ENCODE data around the gene ISLR2. TPM values are rescaled to one million over a fixed set of nuclear protein-coding genes. Genes with fewer than 3 reads are reported as not detected.

The ISLR2 gene
- total and polyA plus RNA-seq, 5 experiments from 2014 or later: not detected

DNA sequence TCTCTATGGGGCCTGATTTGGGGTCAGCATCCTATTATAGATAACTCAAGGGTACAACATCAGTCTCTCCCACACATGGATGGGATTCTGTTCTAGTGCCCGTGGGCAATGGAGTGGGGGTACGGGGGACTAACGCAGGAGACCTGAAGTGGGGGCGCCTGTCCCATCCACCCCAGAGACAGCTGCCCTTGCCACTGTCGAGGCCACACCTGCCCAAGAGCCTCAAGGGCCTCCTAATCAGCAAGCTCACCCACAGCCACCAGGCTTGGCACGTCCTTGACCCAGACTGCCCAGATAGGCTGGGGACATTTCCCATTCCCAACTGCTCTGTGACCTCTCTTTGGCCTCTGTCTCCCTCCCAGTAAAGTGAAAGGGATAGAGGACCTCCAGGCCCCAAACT, 8.5 kb upstream of the ISLR2 start:
- Mint-ChIP-seq H3K27ac (no peak overlapping the region), H3K4me1 (peaks cover 1 to 24% (median 5%) of the 10 kb centered on the region in 4 donors), H3K4me3 (no peak overlapping the region), H3K9me3 (peaks cover 0 to 10% (median 3%) of the 10 kb centered on the region in 9 donors), H3K36me3 (peaks cover 2 to 10% (median 8%) of the 10 kb centered on the region in 3 donors), H3K27me3 (peaks cover 2 to 69% (median 35%) of the 10 kb centered on the region in 5 donors)
- POLR2A ChIA-PET: no interaction called here
- ATAC-seq (no peak), DNase-seq (no peak)

DNA sequence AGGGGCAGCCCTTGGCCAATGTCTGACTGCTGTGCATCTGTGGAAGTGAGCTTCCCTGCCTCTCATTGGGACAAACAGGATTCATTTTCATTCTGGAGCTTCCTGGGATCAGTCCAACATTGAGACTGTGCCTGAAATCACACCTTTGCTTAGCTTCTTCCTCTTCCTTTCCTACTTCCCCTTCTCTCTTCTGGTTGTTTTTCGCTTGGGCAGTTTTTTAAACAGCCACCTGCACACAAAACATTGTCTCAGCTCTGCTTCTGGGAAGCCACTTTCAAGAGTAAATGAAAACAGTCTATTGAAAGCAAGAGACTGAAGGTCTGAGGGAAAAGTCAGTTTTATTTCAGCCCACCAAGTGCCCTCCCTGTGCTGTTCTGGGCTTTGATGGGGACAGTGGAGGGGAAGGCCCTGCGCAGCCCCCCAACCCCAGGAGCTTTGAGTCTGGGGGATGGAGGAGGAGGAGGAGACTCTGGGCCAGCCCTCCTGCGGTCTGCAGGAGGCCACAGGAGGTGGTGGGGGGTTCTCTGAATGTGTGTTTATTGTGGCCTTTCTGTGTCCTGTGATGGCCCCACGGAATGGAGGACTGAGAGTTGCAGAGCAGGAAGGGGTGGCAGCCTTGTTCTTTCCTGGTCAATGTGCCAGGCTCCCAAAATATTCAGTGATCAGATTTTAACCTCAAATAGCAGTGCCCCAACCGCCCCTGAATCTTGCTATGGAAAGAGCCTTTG, 7.8 kb upstream of the ISLR2 start:
- peaks cover 2 to 9% (median 8%) of the 10 kb centered on the region in 3 donors for H3K36me3 Mint-ChIP-seq
- POLR2A ChIA-PET: no interaction called here
- peaks cover 1 to 24% (median 6%) of the 10 kb centered on the region in 4 donors for H3K4me1 Mint-ChIP-seq
- ATAC-seq (no peak), DNase-seq (no peak)
- no peak overlapping the region for H3K27ac Mint-ChIP-seq
- no peak overlapping the region for H3K4me3 Mint-ChIP-seq
- peaks cover 6 to 76% (median 40%) of the 10 kb centered on the region in 5 donors for H3K27me3 Mint-ChIP-seq
- H3K9me3 Mint-ChIP-seq: peaks cover 0 to 9% (median 3%) of the 10 kb centered on the region in 9 donors

DNA sequence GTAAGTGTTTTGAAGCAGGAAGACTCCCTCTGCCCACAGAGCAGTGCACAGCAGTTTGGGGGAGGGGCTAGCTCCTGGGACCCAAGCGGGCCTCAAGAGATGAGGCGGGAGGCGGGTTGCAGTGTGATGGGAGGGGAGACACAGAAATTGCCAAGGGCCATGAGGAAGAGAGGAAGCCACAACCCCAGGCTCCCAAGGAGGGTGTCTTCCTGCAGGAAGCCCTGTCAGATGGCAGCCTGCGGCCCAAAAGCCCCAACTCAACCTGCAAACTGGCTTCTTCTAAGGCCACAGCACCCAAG, 7.3 kb upstream of the ISLR2 start:
- H3K27ac Mint-ChIP-seq: no peak overlapping the region
- no peak overlapping the region for H3K4me3 Mint-ChIP-seq
- H3K4me1 Mint-ChIP-seq: peaks cover 3 to 24% (median 8%) of the 10 kb centered on the region in 4 donors
- DNase-seq (no peak), ATAC-seq (no peak)
- peaks cover 0 to 4% (median 3%) of the 10 kb centered on the region in 9 donors for H3K9me3 Mint-ChIP-seq
- POLR2A ChIA-PET: no interaction called here
- peaks cover 6 to 72% (median 35%) of the 10 kb centered on the region in 5 donors for H3K27me3 Mint-ChIP-seq
- peaks cover 0 to 4% (median 3%) of the 10 kb centered on the region in 3 donors for H3K36me3 Mint-ChIP-seq

DNA sequence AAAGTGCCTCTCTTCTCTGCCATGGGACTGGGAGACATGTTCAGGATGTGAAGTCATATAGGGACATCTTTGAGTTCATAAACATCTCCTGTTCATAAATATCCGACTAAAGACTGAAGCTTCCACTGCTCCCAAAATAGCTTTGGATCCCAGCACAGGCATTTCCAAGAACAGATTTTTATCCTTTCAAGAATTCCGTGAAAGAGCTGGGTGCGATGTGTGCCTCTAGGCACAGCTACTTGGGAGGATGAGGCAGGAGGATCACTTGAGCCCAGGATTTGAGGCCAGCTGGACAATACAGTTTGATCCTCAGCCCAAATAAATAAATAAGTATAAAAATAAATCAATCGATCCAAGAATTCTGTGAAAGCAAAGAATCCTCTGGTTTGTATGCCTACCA, 6.7 kb upstream of the ISLR2 start:
- Mint-ChIP-seq H3K4me1 (peaks cover 3 to 27% (median 12%) of the 10 kb centered on the region in 4 donors), H3K9me3 (no peaks in the 10 kb centered on the region), H3K27ac (no peak overlapping the region), H3K27me3 (peaks cover 6 to 73% (median 36%) of the 10 kb centered on the region in 5 donors), H3K4me3 (no peak overlapping the region), H3K36me3 (no peaks in the 10 kb centered on the region)
- ATAC-seq: no peak
- POLR2A ChIA-PET: no interaction called here
- no peak for DNase-seq

DNA sequence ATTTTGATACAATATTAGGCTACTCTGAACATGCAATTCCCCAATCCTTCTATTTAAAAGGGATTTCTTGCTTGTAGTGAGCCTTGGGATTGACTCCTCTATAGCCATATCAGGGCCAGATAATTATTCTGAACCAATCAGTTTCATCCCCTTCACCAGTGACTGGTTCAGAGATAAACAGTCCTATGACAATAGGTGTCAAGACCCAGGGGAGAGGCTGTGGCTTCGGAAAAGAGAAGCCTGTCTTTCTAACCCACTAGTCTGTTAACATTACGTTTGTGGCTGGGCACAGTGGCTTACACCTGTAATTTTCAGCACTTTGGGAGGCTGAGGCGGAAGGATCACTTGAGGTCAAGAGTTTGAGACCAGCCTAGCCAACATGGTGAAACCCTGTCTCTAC, 6.2 kb upstream of the ISLR2 start:
- Mint-ChIP-seq H3K27me3 (peaks cover 6 to 78% (median 41%) of the 10 kb centered on the region in 5 donors), H3K27ac (no peak overlapping the region), H3K9me3 (no peaks in the 10 kb centered on the region), H3K4me3 (no peak overlapping the region), H3K4me1 (peaks cover 6 to 32% (median 18%) of the 10 kb centered on the region in 4 donors), H3K36me3 (no peaks in the 10 kb centered on the region)
- POLR2A ChIA-PET: no interaction called here
- no peak for DNase-seq
- no peak for ATAC-seq

DNA sequence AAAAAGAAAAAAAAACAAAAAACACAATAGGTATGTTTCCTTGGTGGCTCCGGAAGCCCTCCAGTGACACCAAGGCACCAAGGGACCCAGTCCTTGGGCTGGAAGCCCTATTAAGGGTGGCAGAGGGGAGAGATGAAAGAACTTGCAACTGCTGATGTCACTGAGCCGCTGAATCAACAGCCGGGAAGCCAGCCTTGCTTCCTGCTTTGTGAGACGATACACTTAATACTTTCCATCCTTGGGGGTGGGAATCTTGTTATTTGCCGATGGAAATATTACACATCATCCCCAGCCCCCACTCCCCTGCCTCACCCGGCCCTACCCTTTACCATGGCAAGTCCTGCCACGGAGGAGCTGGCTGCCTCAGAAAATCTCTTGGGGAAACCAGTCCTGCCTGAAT, 5.6 kb upstream of the ISLR2 start:
- Mint-ChIP-seq H3K27ac (no peak overlapping the region), H3K36me3 (no peaks in the 10 kb centered on the region), H3K9me3 (no peaks in the 10 kb centered on the region), H3K27me3 (peaks cover 6 to 84% (median 47%) of the 10 kb centered on the region in 5 donors), H3K4me1 (peaks cover 9 to 37% (median 23%) of the 10 kb centered on the region in 4 donors), H3K4me3 (no peak overlapping the region)
- DNase-seq (no peak), ATAC-seq (no peak)
- POLR2A ChIA-PET: no interaction called here

DNA sequence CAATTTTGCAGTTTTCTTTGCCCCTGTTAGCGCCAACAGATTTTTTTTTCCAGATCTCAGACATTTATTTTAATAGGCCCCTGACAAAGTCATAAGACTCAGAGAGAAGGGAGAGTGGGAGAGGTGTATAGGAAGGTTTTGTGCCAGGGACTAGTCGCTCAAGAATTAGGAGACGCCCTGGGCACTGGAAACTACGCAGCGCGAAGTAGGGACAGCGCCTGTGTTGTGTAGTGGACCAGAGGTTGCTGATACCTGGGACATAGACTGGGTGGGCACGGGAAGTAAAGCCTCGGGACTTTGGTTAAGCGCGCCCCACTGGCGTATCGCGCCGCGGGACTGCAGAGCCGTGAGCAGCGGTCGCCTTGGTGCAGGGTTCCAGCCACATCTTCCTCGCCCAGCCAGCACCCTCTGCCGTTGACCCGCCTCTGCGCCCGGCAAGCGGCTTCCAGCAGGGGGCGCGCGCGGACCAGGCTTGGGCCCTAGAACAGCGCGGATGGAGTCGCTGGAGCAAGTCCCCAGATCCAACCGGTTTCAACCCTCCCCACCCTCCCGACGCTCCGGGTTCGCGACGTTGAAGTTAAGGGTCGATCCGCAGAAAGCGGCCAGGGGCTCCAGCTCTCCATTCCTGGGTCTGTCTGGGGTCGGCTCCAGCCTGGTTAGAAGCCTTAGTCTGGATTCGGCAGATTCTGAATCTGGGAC, 3.0 kb upstream of the ISLR2 start:
- ATAC-seq: peak; percentile 95 to 97
- H3K27me3 Mint-ChIP-seq: peaks cover 21 to 87% (median 62%) of the 10 kb centered on the region in 5 donors
- H3K9me3 Mint-ChIP-seq: no peaks in the 10 kb centered on the region
- peak; percentile 66 to 91 (median 82) for DNase-seq
- peak overlapping the region in 1 of 10 donors; percentile 62 for H3K27ac Mint-ChIP-seq
- H3K4me3 Mint-ChIP-seq: peak overlapping the region; percentile 39 to 74 (median 62)
- no peaks in the 10 kb centered on the region for H3K36me3 Mint-ChIP-seq
- POLR2A ChIA-PET: interaction anchor here (1.7 kb wide), 1 partner anchor 192 kb away, joined by 4 read pairs; no protein-coding TSS in a partner anchor
- peaks cover 16 to 47% (median 37%) of the 10 kb centered on the region in 4 donors for H3K4me1 Mint-ChIP-seq

DNA sequence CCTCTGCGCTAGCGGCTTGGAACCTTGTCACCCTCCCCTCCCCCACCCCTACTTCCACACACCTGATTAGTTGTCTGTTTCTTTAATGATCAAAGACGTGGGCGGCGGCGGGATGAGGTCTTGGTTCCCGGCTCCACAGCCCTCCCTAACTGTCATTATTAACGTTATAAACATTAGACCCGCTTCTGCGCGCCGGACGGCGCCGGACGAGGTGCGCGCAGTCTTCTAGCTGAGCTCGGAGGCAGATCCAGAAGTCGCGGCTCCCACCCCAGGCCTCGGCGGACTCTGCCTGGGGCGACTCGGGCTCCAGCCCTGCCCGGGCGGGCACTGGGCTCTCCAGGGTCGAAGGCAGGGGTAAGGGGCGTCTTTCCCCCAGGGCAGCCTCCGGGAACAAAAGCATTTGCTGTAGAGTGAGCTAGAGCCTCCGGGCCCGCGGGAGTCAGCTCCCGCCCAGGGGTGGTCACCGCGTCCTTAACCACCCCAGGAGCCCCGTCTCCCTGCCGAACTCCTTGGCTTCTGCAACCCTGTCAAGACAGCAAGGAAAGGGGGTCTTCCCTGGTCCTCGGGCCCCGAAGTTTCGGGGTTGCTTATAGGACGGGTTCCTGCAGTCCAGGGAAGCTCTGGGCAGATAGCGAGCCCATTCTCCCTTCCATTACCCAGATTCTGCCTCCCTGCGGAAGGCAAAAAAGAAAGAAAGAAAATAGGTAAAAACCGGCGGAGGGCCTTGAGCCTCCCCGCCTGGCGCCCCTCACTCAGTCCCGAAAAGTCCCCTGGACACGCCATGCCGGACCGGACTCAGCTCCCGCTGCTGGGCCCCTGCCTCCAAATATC, 2.2 kb upstream of the ISLR2 start:
- no peaks in the 10 kb centered on the region for H3K9me3 Mint-ChIP-seq
- H3K4me1 Mint-ChIP-seq: peaks cover 15 to 41% (median 35%) of the 10 kb centered on the region in 4 donors
- POLR2A ChIA-PET: interaction anchor here (0.7 to 1.7 kb wide), 3 partner anchors 137 to 195 kb away, joined by 3 to 4 read pairs (median 3); no protein-coding TSS in a partner anchor
- DNase-seq (no peak), ATAC-seq (peak in 1 of 2 donors; percentile 36)
- peak overlapping the region; percentile 4 to 74 (median 62) for H3K4me3 Mint-ChIP-seq
- no peaks in the 10 kb centered on the region for H3K36me3 Mint-ChIP-seq
- peaks cover 20 to 87% (median 58%) of the 10 kb centered on the region in 5 donors for H3K27me3 Mint-ChIP-seq
- H3K27ac Mint-ChIP-seq: no peak overlapping the region

DNA sequence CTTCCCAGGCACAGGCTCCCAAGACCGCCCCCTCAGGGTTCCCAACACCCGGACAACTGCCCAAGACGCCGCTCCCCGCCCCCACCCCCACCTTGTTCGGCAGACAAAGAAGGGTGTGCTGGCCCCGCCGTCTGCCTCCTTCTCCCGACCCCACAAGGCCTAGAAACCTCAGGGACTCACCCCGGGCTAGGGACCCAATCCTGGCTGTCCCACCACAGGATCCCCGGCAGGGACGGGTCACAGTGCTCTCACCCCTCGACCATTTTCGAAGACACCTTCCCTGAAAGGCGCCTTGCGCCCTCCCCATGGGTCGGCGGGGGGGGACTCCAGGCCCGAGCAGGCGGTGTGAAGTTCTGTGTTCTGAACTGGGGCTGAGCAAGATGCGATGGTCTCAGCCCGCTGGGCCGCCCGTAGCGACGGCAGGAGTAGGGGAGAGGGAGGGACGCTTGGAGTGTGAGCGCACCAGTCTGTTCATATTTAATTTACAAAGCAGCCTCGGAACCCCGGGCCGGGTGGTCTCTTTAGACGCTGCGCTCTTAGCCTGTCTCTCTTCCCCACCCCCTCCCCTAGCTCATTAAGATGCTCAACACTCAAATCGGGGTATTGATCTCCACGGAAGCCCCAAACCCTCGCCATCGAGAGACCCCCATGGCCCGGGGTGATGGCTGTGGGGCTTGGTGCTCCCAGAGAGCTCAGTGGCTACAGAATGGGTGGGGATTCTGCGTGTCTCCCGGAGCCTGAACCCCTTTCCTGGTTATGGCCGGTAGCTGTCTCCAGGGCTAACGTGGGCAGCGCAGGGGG, 1.4 kb upstream of the ISLR2 start:
- no peaks in the 10 kb centered on the region for H3K36me3 Mint-ChIP-seq
- ATAC-seq (no peak), DNase-seq (no peak)
- H3K27me3 Mint-ChIP-seq: peaks cover 20 to 91% (median 57%) of the 10 kb centered on the region in 5 donors
- H3K27ac Mint-ChIP-seq: peak overlapping the region in 1 of 10 donors; percentile 62
- H3K9me3 Mint-ChIP-seq: no peaks in the 10 kb centered on the region
- peaks cover 15 to 39% (median 33%) of the 10 kb centered on the region in 4 donors for H3K4me1 Mint-ChIP-seq
- peak overlapping the region in 8 of 10 donors; percentile 6 to 71 (median 52) for H3K4me3 Mint-ChIP-seq
- POLR2A ChIA-PET: interaction anchor here (0.7 to 1.7 kb wide), 5 partner anchors 10 to 194 kb away, joined by 3 to 4 read pairs (median 3); no protein-coding TSS in a partner anchor

DNA sequence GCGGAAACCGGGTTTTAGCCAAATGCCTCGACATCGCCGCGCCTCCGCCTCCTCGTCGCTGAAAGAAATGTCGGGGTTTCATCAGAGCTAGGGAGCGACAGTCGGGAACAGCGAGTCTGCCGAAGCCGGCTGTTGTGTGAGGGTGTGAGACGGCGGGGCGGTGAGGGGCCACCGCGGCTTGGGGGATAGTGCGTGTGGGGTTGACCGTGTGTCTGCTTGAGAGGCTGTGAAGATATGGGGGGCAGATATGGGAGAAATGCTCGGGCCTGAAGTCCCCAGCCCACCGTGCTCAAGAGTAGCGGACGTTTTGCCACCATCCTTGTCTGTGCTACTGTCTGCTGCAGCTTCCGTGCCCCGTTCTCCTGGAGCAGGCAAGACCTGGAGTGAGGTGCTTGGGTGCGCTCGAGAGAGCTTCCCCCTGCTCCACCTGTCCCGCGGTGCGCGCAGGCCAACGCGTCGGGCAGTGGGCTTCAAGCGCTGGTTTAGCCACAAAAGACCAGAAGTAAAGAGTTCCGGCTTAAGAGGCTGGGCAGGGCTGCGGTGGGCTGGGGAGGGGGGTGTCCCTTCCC, 716 bp upstream of the ISLR2 start:
- Mint-ChIP-seq H3K27me3 (peaks cover 20 to 91% (median 62%) of the 10 kb centered on the region in 5 donors), H3K27ac (peak overlapping the region in 1 of 10 donors; percentile 62), H3K4me1 (peaks cover 15 to 44% (median 35%) of the 10 kb centered on the region in 4 donors), H3K9me3 (no peaks in the 10 kb centered on the region), H3K4me3 (peak overlapping the region in 7 of 10 donors; percentile 14 to 63 (median 59)), H3K36me3 (no peaks in the 10 kb centered on the region)
- POLR2A ChIA-PET: interaction anchor here (0.7 to 1.1 kb wide), 2 partner anchors 9 to 186 kb away, joined by 3 to 4 read pairs; no protein-coding TSS in a partner anchor
- DNase-seq: no peak
- ATAC-seq: no peak

DNA sequence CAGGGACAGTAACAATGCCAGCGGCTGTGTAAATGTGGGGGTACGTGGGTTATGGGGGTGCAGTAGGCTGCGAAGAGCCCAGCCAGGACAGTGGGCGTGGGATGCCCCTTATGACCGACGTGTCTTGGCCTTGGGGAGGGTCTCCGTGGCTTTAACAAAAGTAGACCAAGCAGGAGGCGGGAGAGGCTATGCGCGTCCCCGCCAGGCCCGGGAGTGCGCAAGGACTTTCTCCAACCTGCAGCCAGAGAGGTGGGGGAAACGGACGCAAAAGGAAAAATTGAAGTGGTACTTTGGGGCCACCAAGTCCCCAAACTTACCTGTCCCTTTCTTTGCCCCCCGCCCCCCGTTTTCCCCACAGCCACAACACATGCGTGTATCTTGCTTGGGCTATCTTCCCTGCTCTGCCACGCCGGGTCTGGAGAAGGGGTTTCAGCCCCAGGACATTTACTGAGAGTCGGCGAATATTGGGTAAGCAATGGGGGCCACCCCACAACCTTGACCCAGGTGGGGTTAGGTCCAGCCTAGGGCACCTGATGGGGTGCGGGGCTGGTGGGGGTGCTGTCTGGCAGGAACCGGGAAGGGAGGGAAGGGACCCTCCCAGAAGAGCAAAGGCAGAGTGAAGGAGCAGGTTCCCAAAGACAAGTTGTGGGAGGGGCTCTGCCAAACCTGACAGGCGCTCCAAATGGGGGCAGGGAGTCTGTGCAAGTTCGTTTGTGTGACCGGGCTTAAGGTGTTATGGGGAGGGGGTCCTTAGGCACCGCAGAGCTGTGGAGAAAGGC, 652 bp downstream of the ISLR2 start:
- H3K36me3 Mint-ChIP-seq: peaks cover 0 to 2% (median 0%) of the 10 kb centered on the region in 3 donors
- ATAC-seq (no peak), DNase-seq (no peak)
- no peaks in the 10 kb centered on the region for H3K9me3 Mint-ChIP-seq
- POLR2A ChIA-PET: interaction anchor here (0.6 kb wide), 1 partner anchor 67 kb away, joined by 3 read pairs; no protein-coding TSS in a partner anchor
- H3K27me3 Mint-ChIP-seq: peaks cover 25 to 94% (median 62%) of the 10 kb centered on the region in 5 donors
- peaks cover 18 to 50% (median 45%) of the 10 kb centered on the region in 4 donors for H3K4me1 Mint-ChIP-seq
- H3K27ac Mint-ChIP-seq: peak overlapping the region in 1 of 10 donors; percentile 51
- H3K4me3 Mint-ChIP-seq: peak overlapping the region in 2 of 10 donors; percentile 29 to 43
